GM18951 (cell line): ENCODE data around the gene GAPDH.

ENCODE experiments used
- POLR2A ChIP-seq: IDR thresholded peaks from 4 replicates; pipeline ENCODE4 v1.6.1; 2011; ENCODE audit warnings: mild to moderate bottlenecking; ENCODE audit not compliant: insufficient read length, insufficient read depth; ENCODE audit errors: extremely low read depth
- in situ Hi-C: fragments of 300-500 bp; cut with MboI; formaldehyde crosslinking; loops from one replicate; pipeline ENCODE4 v1.12.0; 2022; ENCODE audit warnings: low sequenced_read_pairs, mixed read lengths, inconsistent platforms; ENCODE audit not compliant: unreplicated experiment

Gene GAPDH

DNA sequence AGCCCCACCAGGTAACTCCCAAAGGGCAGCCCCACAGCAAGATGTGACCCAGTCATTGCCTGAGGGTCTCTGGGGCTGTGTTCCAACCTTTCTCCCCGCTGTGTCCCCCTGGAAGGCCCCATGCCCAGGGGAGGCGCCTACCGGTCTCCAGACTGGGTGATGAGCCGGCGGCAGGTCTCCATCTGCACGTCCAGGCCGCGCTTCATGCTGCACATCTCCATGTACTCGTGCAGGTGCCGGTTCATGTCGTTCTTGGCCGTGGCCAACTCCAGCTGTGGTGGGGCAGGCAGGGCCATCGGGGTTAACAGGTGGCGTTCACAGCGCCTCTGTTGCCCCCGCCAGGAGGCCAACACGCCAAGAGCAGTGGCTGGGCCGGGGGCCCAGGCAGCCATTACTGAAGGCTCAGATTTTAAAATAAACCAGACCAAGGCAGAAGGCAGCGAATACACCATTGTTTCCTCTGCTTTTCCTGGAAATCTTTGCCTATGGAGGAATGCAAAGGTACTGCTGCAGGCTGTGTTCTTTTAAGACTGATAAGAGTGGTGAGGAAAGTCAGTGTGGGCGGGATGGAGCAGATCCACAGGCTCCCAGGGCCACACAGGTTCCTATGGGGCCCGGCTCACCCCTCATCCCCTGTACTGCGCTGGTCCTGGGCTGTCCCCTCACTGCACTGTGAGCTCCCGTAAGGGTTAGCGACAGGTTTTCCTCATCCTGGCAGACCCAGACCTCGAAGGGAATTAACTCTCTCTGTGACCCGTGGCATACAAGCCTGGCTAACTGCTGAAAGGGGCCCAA, 7.3 kb downstream of the GAPDH start:
- in situ Hi-C loops: no loop called here
- no peak for TF ChIP-seq POLR2A

DNA sequence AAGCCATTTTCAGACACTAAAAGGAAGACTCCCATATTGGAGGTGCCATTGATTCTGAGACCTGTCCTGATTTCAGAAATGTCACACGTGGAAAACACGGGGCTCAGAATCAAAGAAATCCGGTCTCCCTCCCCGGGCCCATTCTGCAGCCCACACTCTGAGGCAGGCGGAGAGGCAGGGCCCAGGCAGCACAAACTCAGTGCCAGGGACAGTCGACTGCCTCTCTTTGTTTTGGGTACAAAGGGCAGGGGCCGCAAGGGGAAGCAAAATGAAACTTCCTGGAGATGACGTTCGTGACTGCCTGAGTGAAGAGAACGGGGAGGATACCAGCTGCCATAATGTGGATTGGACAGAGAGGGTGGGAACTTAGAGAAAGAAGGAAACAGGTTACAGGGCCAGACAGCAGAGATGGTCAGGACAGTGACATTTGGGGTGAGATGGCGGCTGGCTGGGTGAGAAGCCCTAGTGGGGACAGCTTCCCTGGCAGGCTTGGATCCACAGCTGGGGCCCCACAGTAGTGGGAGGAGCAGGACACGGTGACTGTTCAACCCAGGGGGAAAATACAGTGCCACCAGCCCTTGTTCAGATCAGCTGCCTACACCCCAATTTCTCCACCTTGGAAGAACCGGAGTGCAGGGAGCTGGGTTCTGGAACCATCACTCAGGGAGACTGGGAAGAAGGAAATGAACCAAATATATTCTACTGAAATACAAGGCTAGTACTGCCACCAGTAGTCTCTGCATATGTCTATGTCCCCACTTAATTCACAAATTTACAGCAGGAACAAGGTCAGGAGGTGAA, 8.1 kb downstream of the GAPDH start:
- no peak for TF ChIP-seq POLR2A
- in situ Hi-C loops: no loop called here

- no peak for TF ChIP-seq POLR2A
- in situ Hi-C loops: no loop called here
Measured at GRCh38 chr12:6546016-6546415, 11.7 kb downstream of the GAPDH start.

- no peak for TF ChIP-seq POLR2A
- in situ Hi-C loops: no loop called here
Measured at GRCh38 chr12:6547566-6547965, 13.2 kb downstream of the GAPDH start.

DNA sequence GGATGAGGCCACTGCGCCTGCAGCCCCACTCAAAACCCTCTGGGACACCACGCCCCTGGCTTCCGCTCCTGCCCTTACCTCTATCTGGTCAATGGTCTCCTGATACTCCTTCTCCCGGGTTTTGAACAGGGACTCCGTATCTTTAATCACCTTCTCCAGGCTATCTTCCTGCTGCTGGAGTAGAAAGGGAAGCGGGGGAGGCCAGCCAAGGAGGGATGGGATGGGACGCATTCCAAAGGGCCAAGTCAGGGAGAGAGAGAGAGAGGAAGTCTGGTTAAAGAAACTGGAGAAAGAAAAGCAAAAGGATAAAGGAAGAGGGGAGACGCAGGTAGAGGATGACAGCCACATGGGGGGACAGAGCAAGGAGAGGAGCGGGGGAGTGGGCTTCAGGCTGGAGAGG, 13.7 kb downstream of the GAPDH start:
- in situ Hi-C loops: no loop called here
- no peak for TF ChIP-seq POLR2A

GRCh38 chr12:6548556-6548955, 14.2 kb downstream of the GAPDH start:
- no peak for TF ChIP-seq POLR2A
- in situ Hi-C loops: no loop called here

DNA sequence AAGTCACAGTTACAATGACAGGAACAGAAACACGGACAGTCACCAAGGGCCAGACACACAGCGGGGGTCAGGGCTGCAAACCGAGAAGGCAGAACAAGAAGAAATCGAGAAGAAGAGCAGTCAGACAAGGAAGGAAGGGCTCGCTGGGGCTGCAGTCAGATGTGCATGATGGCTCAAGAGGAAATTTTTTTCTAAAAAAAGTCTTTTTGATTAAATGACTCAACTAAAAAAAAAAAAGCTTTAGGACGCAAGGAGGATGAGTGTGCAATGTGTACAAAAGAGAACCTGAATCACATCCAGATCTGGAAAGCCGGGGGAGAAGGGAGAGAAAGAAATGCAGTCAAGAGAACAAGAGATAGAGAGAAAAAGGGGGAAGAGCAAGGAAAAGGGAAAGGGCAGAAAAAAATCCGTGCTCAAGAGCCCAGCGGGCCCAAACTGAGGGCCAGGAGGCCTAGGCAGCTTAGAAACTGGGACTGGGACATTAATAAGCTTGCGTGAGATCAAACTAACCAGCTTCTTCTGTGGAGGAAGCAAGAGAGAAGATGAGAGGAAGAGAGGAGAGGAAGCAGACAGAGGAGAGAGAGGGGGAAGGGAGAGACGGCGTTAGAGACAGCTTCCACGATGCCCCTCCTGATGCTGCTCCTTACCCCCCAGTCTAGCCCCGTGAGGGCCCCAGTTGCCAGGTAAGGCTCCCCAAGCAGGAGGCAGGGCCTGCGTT, 14.8 kb downstream of the GAPDH start:
- no peak for TF ChIP-seq POLR2A
- in situ Hi-C loops: no loop called here

DNA sequence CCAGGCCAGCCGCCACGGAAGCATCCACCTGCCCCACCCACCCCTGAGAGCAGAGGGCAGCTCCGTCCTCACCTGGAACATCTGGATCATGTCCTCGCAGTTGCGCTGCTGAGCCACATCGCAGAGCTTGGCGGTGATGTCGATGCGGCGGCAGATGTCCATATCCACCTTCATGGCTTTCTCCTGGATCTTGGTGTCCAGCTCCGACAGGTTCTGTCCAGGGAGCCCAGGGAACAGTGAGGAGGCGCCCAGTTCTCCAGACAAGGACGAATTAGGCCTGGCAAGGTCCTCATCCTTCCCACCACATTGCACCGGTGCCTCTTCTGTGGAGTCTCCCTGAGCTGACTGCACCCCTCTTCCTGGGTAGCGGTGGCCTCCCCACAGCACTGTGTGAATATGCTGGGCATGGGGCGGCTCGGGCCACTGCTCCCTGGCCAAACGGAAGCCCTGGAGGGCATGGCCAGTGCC, 15.4 kb downstream of the GAPDH start:
- TF ChIP-seq POLR2A: no peak
- in situ Hi-C loops: no loop called here

DNA sequence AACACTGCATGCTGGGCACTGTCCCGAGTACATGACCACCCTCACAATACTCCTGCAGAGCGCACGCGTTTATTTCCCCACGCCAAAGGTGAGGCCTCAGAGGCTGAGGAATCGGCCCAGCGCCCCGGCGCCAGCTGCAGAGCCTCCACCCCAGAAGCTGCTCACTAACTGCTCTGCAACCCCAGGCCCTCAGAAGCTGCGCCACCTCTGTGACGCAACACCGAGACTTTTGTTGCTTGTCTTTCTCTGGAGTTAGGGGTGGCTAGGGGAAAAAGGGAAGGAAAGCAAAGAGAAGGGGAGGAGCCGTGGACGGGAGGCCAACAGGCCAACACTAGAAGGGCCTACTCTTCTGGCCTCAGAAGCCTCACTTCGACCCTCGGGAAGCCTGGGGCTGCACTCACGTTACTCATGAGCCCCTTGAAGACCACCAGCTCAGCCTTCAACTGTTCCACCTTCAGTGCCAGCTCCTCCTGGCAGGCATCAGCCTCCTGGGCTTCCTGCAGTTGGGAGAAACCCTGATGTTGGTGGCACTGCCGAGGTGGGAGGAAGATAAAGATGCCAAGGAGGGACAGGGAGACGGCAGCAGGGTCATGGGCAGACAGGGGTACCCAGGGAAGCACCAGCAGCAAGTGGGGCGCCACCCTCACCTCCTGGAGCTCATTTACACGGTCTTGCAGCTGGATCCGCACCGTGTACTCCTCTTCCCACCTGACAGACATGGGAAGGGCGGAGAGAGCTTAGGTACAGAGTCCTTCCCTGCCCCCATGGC, 16.2 kb downstream of the GAPDH start:
- no peak for TF ChIP-seq POLR2A
- in situ Hi-C loops: no loop called here

DNA sequence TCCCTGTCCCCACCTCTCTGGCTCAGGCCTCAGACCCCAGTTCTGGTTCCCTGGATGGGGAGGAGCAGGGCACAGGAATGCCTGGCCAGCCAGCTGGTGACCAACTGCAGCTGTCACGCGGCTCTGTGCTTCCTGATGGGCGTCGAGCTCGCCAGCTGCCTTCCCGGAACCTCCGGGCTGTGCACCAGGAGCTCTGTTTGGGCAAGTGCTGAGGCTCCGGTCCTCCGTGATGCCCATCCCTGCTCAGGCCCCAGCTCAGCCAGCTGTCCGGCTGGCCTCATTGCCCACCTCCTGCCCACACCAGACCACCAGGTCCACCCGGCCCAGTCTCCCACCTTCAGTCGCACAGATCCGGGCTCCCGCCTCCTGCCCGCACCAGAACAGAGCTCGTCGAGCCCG, 16.7 kb downstream of the GAPDH start:
- TF ChIP-seq POLR2A: no peak
- in situ Hi-C loops: no loop called here

GRCh38 chr12:6551496-6552139, 17.3 kb downstream of the GAPDH start:
- no peak for TF ChIP-seq POLR2A
- in situ Hi-C loops: no loop called here

- in situ Hi-C loops: no loop called here
- TF ChIP-seq POLR2A: no peak
Measured at GRCh38 chr12:6552140-6552551, 17.8 kb downstream of the GAPDH start.
